Fibroblast of skin of left quadriceps (primary cell): ENCODE results near the gene EMX1.

Source experiments
- DNase-seq, 2 experiments: peaks; one replicate each; pipeline ENCODE4 v3.0.0-alpha.2; 2013; ENCODE audit warnings: low read depth in 2 of 2

The EMX1 gene

GRCh38 chr2:72917138-72917876 is at the start of gene EMX1:
Gene EMX1, plus strand, starts transcription at chr2:72917519. Its CDS starts 334 bp downstream, at chr2:72917853.
- DNase-seq = no peak

GRCh38 chr2:72871060-72871459 is 46.3 kb upstream of the EMX1 start:
- no peak for DNase-seq

- no peak for DNase-seq
These were observed 45.4 kb upstream of the EMX1 start for GRCh38 chr2:72871880-72872279.

- DNase-seq = no peak
These were observed 33.9 kb upstream of the EMX1 start for GRCh38 chr2:72883356-72883962.

- DNase-seq = no peak
These were observed 30.8 kb upstream of the EMX1 start for GRCh38 chr2:72886505-72887031.

- no peak for DNase-seq
These were observed 30.1 kb upstream of the EMX1 start, which contains the start of gene SPR for GRCh38 chr2:72887032-72887739. Gene SPR, plus strand, starts transcription at chr2:72887408. Its CDS starts 25 bp downstream, at chr2:72887433.

GRCh38 chr2:72887740-72888437 is 29.4 kb upstream of the EMX1 start:
- peak; percentile 54 to 56 for DNase-seq

GRCh38 chr2:72888438-72889202 is 28.7 kb upstream of the EMX1 start:
- no peak for DNase-seq

- no peak for DNase-seq
These were observed 27.3 kb upstream of the EMX1 start for GRCh38 chr2:72889991-72890390.

GRCh38 chr2:72891091-72891818 is 26.1 kb upstream of the EMX1 start:
- no peak for DNase-seq

GRCh38 chr2:72892506-72893173 is 24.7 kb upstream of the EMX1 start:
- DNase-seq = peak; percentile 25

- DNase-seq = peak; percentile 23 to 29
These were observed 23.6 kb upstream of the EMX1 start for GRCh38 chr2:72893594-72894319.

- no peak for DNase-seq
These were observed 22.8 kb upstream of the EMX1 start for GRCh38 chr2:72894514-72894913.

- DNase-seq = no peak
These were observed 22.2 kb upstream of the EMX1 start for GRCh38 chr2:72895154-72895553.

GRCh38 chr2:72895759-72896281 is 21.5 kb upstream of the EMX1 start:
- peak in 1 of 2 experiments; percentile 20 for DNase-seq

GRCh38 chr2:72896446-72896845 is 20.9 kb upstream of the EMX1 start:
- DNase-seq = peak in 1 of 2 experiments; percentile 19

GRCh38 chr2:72897785-72898584 is 19.3 kb upstream of the EMX1 start:
- DNase-seq = no peak

- no peak for DNase-seq
These were observed 18.8 kb upstream of the EMX1 start for GRCh38 chr2:72898585-72898906.
